NOMO-1 treated with DMSO at 0.1 percent for 48 hours (cell line): ENCODE data around the gene LRCH1.

Experiments used
- DNase-seq: peaks from one replicate; lab custom pipeline; 2025; ENCODE audit not compliant: unreplicated experiment; lab: John Stamatoyannopoulos, UW

The LRCH1 gene

GRCh38 chr13:46613409-46614049 lies 60.6 kb downstream of the LRCH1 start:
- no peak for DNase-seq

GRCh38 chr13:46614582-46614981 lies 61.6 kb downstream of the LRCH1 start:
- peak; percentile 33 for DNase-seq

DNA sequence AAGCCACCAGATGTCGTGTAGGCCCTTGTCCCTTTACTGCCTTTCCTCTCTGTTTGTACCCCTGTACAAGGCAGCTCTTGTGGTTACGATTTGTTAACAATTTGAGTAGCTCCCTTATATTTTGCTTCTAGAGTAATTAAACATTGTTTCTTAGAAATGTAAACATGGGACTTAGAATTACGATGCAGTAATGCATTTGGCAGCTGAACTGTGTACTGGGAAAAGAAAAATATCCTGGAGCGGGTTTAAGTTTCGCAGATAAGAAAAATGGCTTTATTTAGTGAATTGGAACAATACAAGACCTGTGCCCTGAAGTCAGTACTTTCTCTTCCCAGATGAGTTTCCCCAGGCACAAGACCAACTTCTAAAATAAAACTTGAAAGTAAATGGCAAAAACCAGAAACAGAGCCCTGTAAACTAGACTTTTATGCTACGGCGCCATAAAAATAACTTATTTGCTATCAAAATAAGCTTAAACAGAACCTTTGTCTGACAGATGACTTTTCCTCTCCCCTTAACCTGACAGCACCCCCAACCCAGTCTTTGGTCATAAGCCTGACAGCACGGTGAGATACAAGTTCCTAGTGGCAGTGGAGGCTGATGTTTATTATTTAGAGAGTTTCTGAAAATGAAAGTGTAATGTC lies 63.0 kb downstream of the LRCH1 start:
- no peak for DNase-seq

- DNase-seq: no peak
Measured at GRCh38 chr13:46617229-46617721, 64.3 kb downstream of the LRCH1 start.

DNA sequence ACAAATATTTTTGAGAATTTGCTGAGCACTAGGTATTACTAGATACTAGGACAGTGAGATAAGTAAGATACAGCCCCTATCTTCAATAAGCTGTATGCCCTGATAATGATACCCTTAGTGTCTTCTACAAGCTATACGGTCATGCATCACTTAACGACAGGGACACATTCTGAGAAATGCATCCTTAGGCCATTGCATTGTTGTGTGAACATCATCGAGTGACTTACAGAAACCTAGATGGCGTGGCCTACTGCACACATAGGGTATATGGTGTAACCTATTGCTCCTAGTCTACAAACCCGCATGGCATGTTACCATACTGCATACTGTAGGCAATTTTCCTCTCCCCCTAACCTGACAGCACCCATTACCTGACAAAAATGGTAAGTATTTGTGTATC lies 64.9 kb downstream of the LRCH1 start:
- DNase-seq: no peak

GRCh38 chr13:46618694-46619254 lies 65.8 kb downstream of the LRCH1 start:
- no peak for DNase-seq

DNA sequence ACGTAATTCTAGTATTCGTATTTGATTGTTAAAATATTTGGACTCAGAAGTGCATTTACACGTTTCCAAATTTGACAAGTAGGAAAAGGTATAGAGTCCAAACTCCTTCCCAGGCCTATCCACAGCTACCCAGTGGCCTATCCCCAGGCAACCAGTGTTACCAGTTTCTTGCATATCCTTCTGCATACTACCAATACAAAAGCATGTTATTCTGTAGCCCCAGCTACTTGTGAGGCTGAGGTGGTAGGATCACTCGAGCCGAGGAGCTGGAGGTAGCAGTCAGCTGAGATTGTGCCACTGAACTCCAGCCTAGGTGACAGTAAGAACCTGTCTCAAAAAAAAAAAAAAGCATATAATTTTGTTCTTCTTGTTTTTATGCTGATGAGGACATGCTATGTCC lies 67.1 kb downstream of the LRCH1 start:
- no peak for DNase-seq

- no peak for DNase-seq
Measured at GRCh38 chr13:46620471-46620870, 67.5 kb downstream of the LRCH1 start.

DNA sequence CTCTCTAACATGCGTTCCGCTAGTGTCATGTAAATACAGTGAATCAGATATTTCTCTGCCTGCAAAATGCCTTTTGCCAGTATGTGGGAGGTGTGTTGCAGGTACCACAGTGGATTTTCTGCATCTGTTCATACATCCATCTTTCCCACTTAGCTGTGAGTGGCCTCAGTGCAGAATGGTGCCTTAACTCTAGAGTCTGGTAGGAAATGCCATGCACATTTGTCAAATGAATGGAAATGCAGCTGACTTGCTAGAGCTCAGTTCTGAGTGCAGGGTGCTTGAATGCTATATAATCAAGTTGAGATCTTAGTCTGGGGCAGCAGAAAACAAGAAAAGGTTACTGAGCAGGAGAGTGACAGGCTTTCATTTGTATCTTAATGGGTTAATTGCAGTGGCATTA lies 68.2 kb downstream of the LRCH1 start:
- DNase-seq: no peak

- no peak for DNase-seq
Measured at GRCh38 chr13:46621792-46622629, 69.0 kb downstream of the LRCH1 start.

DNA sequence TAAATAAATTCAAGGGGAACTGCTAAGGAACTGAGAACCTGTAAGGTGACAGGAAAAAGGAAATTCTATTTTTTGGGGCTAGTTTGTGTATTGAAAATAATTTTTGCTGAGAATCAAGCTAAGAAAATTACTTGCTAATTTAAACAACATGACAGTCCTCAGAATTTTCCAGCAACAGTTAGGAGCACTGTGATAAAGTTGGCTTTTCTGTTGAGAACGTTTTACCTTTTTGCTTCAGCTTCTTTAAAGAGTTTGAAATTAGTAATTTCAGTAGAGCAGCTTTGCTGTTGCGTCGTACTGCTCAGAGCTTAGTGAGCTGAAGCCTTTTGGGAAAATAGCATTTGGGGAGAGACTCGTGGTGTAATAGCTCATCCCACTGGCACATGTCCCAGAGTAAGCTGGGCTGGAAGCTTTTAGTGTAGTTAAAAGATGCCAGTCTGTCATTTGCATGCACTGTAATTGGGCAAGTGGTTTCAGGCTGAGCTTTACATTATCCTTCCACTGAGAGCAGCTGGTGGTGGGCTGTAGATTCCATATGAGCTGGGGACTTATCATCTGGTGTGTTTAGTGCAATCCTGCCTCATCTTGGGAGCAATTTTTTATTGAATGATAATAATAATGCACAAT lies 69.8 kb downstream of the LRCH1 start:
- DNase-seq: no peak

- DNase-seq: no peak
Measured at GRCh38 chr13:46624353-46624752, 71.4 kb downstream of the LRCH1 start.

- DNase-seq: no peak
Measured at GRCh38 chr13:46624821-46625220, 71.9 kb downstream of the LRCH1 start.

DNA sequence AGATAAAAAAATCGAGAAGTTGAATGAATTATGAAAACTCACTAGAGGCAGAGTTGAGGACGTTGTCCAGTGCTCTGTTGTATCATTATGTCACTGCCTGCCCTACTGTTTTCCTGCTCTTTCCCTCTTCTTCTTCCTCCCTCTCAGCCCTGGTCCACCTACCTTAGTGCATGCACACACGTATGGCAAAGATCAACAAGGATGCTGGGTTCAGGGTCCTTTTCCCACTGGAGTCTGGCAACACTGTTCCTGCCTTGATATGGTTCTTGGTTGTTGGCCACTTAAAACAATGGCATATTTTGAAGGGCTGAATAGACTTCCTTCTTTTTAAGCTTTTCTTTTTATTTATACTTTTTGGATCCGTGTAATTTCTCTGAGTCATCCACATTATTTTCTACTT lies 74.5 kb downstream of the LRCH1 start:
- DNase-seq: no peak

GRCh38 chr13:46628622-46629365 lies 75.8 kb downstream of the LRCH1 start:
- no peak for DNase-seq

DNA sequence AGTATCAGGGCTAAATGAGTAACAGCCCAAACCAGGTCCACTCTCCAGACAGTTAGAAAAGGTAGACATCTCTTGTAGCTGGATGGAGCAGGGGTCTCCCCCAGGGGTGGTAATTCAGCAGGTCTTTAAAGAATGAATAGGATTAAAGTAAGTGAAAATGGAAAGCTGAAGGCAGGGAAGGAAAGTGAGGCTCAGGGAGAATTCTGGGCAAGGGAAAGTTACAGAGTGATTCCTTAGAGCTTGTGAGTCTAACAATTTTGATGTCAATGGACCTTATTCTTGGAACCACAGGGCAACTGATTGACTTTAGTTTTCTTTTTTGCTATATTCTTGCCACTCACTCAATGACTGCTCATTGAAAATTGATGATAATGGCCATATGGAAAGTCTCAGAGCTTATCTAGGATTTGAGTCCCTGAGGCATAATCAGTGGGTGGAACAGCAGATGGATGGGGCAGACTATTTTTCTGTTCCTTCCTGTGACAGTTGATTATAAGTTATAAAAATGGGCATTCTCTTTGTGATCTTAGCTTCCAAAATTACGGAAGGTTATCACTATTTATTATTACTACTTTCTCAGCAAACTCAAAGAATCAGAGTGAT lies 76.9 kb downstream of the LRCH1 start:
- DNase-seq: no peak

- DNase-seq: no peak
Measured at GRCh38 chr13:46630431-46631178, 77.6 kb downstream of the LRCH1 start.

DNA sequence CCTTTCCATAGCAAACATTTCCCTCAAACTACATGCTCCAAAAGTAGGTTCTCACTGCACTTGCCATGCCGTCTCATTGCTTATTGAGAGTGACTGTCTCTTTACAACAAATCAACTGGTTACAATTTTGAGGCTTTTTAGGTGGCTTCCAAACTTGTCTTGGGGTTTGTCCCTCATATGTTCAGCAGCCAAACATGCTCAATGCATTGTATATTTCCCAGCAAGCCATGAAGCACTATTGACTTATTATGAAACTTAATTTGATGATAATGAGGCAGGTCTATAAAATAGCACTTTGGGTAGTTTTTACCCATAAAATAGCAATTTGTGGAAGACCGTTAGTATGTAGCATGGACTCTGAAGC lies 78.2 kb downstream of the LRCH1 start:
- no peak for DNase-seq

- DNase-seq: no peak
Measured at GRCh38 chr13:46632176-46632575, 79.2 kb downstream of the LRCH1 start.
